GM23248 (cell line): ENCODE results near the gene GCC2.
A peak's percentile ranks its signal among the peaks of the same experiment; 100 is the strongest.

ENCODE experiments used
- EZH2 ChIP-seq: fragments of 200-600 bp; sonication (generic); IDR thresholded peaks from 2 replicates; pipeline ENCODE4 v1.6.1; 2018; ENCODE audit warnings: antibody characterized with exemption, mild to moderate bottlenecking; ENCODE audit not compliant: insufficient read depth, poor library complexity, severe bottlenecking
- EZH2phosphoT487 ChIP-seq: fragments of 200-600 bp; sonication (generic); IDR thresholded peaks from 2 replicates; pipeline ENCODE4 v1.6.1; 2018; ENCODE audit warnings: antibody characterized with exemption, moderate library complexity, mild to moderate bottlenecking, low read depth; ENCODE audit not compliant: insufficient read depth

DNA sequence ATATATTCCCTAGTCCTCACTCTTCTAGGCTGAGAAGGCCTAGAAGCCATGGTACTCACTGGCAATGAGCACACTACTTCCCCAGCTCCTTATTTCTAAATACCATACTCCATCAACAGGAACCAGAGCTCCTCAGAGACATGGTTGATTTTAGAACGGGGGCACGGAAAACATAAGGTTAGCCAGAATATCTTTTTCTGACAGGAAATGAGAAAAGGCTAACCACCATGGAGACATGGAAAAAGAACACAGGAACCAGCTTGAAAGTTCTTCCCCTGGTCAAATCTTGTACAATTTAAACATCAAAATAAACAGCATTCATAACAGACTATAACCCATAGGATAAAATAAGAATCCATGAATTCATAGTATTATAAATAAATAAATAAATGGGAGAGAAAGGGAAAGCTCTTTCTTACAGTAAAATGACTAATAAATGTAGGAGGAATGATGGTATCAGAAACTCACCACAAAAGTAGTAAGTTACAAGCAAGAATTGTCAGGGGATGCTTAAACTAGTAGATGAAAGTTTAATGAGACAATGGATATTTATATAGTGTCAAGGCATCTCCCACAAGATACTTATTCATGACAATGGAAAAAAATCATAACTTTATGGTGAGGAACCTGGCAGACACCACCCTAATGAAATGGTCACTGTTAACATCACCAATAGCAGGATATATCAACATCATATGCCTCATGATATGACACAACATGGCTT is 20.6 kb upstream of the GCC2 start:
- TF ChIP-seq EZH2: no peak
- peak; percentile 87; the same call in 1 of the 2 replicates for TF ChIP-seq EZH2phosphoT487
